ENCODE results near the gene SUGCT. TPM values are rescaled to one million over a fixed set of nuclear protein-coding genes. Genes with fewer than 3 reads are reported as not detected.

SUGCT gene
- polyA plus RNA-seq, 3 donors = 11.2 to 15.4 (median 12.3) TPM

GRCh38 chr7:40882071-40882658 lies 747.4 kb downstream of the SUGCT start:
- DNase-seq (ENCODE audit: low read depth in 3 of 3, low spot score in 2 of 3) = no peak

DNA sequence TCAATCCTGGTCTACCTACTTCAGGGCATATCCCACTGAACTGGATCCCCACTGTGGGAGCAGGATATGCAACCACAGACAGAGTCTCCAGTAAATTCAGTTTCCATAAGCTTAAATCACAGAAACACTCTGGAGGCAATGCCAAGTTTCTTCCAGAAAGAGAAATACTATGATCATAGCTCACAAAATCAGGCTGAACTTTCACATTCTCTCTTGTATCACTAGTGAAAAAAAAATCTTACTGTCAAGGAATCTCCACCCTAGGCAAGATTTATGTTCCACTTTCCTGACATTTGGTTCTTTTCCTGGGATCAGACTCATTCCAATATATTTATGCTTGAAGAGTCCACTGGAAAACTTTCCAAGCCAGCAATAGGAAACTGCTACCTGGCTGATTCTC lies 749.0 kb downstream of the SUGCT start:
- DNase-seq (ENCODE audit: low read depth in 3 of 3, low spot score in 2 of 3) = no peak

GRCh38 chr7:40884241-40884640 lies 749.4 kb downstream of the SUGCT start:
- no peak for DNase-seq (ENCODE audit: low read depth in 3 of 3, low spot score in 2 of 3)

GRCh38 chr7:40885503-40885902 lies 750.7 kb downstream of the SUGCT start:
- no peak for DNase-seq (ENCODE audit: low read depth in 3 of 3, low spot score in 2 of 3)

GRCh38 chr7:40887099-40887498 lies 752.3 kb downstream of the SUGCT start:
- no peak for DNase-seq (ENCODE audit: low read depth in 3 of 3, low spot score in 2 of 3)

- DNase-seq (ENCODE audit: low read depth in 3 of 3, low spot score in 2 of 3) = no peak
Measured at GRCh38 chr7:40888499-40888898, 753.7 kb downstream of the SUGCT start.

- no peak for DNase-seq (ENCODE audit: low read depth in 3 of 3, low spot score in 2 of 3)
Measured at GRCh38 chr7:40889099-40889498, 754.3 kb downstream of the SUGCT start.

DNA sequence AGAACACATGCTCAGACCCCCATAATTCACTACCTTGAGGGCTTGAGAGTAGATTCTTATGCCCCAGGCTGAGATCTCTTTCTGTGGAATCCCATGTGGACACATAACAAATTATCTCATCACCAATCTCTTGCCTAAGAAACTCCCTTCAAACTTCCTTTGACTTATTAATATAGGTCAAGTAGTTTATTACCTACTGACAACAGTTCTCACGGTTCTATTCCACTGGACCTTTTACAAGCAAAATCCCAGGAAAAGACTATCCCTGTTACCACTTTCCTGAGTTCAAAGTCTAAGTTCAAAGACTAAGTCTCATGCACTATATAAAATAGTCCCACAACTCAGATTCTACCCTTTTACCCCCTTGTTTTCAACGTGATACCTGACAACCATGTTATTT lies 754.7 kb downstream of the SUGCT start:
- DNase-seq (ENCODE audit: low read depth in 3 of 3, low spot score in 2 of 3) = no peak

GRCh38 chr7:40890088-40890692 lies 755.4 kb downstream of the SUGCT start:
- no peak for DNase-seq (ENCODE audit: low read depth in 3 of 3, low spot score in 2 of 3)

DNA sequence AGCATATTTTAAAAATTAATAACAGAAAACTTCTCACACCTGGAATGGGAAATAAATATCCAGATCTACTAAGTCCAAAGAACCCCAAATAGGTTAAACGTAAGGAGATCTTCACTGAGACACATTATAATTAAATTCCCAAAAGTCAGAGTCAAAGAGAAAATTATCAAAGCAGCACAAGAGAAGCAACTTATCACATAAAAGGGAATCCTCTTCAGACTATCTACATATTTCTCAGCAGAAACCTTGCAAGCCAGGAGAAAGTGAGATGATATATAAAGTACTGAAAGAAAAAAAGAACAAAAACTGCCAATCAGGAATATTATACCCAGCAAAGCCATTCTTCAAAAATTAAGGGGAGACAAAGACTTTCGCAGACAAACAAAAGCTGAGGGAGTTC lies 756.4 kb downstream of the SUGCT start:
- no peak for DNase-seq (ENCODE audit: low read depth in 3 of 3, low spot score in 2 of 3)

GRCh38 chr7:40899151-40899550 lies 764.3 kb downstream of the SUGCT start:
- no peak for DNase-seq (ENCODE audit: low read depth in 3 of 3, low spot score in 2 of 3)

DNA sequence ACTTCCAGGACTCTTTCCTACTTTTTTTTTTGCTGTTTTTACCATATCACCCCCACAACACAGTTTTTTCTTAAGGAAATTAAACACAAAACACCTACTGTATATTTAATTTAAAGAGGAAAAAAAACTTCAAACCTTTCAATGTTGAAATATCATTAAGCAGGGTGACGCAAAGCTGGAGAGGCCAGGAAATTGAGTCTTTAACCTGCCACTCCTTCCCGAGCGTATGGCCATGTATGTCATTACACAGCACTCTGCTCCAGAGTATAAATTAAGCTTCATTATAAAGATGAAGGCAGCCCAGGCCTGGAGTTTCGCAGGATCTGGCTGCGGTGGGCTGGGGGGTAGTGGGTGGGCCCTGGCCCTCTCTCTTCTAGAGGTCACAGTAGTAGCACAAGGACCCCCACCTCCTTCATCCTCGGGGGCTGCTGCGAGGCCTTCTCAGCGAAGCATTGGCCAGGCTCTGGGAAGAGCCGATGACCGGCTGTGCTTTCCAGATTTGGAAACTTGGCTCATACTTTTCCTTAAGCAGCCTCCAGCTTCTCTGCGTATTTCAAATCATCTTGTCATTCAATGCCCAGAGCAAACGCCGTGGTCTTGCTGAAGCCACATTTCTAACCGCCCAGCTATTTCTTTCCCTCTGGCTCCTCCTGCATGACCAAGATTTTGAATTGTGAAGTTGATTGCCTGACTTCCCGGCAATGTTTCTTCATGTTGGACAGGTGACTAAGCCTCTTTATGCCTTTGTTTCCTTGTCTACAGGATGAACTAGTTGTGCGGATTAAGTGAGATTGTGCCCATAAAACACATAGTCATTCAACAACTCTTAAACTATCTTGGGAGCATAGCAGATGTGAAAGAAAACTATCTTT lies 765.1 kb downstream of the SUGCT start:
- no peak for DNase-seq (ENCODE audit: low read depth in 3 of 3, low spot score in 2 of 3)

- DNase-seq (ENCODE audit: low read depth in 3 of 3, low spot score in 2 of 3) = no peak
Measured at GRCh38 chr7:40903872-40904271, 769.1 kb downstream of the SUGCT start.

- no peak for DNase-seq (ENCODE audit: low read depth in 3 of 3, low spot score in 2 of 3)
Measured at GRCh38 chr7:40907286-40907685, 772.5 kb downstream of the SUGCT start.

DNA sequence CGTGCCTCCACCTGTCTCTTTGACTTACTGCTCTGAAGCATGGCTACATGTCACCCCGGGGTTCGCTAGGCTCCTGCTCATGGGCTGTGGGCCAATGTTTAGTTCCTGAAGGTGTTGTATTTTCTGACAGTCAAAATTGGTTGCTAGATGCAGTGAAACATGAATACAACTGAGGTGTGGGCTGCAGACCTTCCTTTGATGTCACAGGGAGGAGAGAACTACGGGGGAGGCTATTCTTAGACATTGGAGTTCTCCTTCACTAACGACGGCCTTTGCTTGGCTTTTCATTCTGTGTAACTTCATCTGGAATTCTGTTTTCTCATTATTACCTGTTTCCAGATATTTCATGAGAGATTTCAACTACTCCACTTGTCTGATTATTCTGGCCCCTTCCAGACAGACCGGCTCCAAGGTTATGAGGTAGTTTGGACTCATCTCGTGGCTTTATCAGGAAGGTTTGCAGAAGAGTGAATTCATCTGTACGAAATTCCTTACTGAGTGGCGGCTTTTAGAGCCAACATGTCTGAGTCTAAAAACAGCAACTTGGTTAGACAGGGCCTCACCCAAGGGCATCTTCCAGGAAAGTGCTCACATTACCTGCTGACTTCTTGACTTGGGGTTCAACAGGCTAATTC lies 774.7 kb downstream of the SUGCT start:
- DNase-seq (ENCODE audit: low read depth in 3 of 3, low spot score in 2 of 3) = peak in 1 of 3 donors; percentile 6

Other genes with a start within 250 kb of the SUGCT start
- gene CDK13, start 184.7 kb upstream of the SUGCT start, polyA plus RNA-seq (ENCODE audit: insufficient read length in 3 of 3) = 10 to 100 TPM; 60.7 to 72.6 (median 66.1) TPM
- 10 to 100 TPM; 42.6 to 44.5 (median 44.3) TPM for gene MPLKIP, start 383 bp upstream of the SUGCT start, polyA plus RNA-seq (ENCODE audit: insufficient read length in 3 of 3)